Upper lobe of left lung (tissue), 6 donors: ENCODE data around the gene GP5. TPM values are rescaled to one million over a fixed set of nuclear protein-coding genes. Genes with fewer than 3 reads are reported as not detected.

Experiments used
- ATAC-seq, 2 donors: fragments of 200-7000 bp; cut with Tn5 transposase; one replicate each; pipeline ENCODE4 v1.9.1; 2022; ENCODE audit warnings: mild to moderate bottlenecking in 2 of 2, moderate library complexity in 2 of 2; ENCODE audit not compliant: low FRiP score in 2 of 2
- DNase-seq, 2 donors: peaks; one replicate each; pipeline ENCODE4 v3.0.0-alpha.2; 2019 to 2020
- H3K27ac ChIP-seq, 4 donors: fragments of 200-600 bp; sonication (generic); one replicate each; pipeline ENCODE4 v1.5.1; 2016 to 2019
- H3K27me3 ChIP-seq, 4 donors: fragments of 200-600 bp; sonication (generic); one replicate each; pipeline ENCODE4 v1.5.1; 2017 to 2019
- H3K36me3 ChIP-seq, 4 donors: fragments of 200-600 bp; sonication (generic); one replicate each; pipeline ENCODE4 v1.5.1; 2016 to 2019
- H3K4me1 ChIP-seq, 4 donors: fragments of 200-600 bp; sonication (generic); one replicate each; pipeline ENCODE4 v1.5.1; 2018 to 2019
- H3K4me3 ChIP-seq, 4 donors: fragments of 200-600 bp; sonication (generic); one replicate each; pipeline ENCODE4 v1.5.1; 2017 to 2019; ENCODE audit warnings: mild to moderate bottlenecking in 2 of 4, moderate library complexity in 1 of 4
- H3K9me3 ChIP-seq, 4 donors: fragments of 200-600 bp; sonication (generic); one replicate each; pipeline ENCODE4 v1.5.1; 2018 to 2019
- CTCF ChIP-seq, 6 experiments: fragments of 450-650 bp in 4 of 6; fragments of 200-600 bp in 2 of 6; sonication (generic) in 2 of 6; IDR thresholded peaks; one replicate each; pipeline ENCODE4 v1.5.1; 2016 to 2019; ENCODE audit warnings: antibody characterized with exemption in 6 of 6
- EP300 ChIP-seq, 4 donors: sonication (generic); formaldehyde crosslinking; IDR thresholded peaks; one replicate each; pipeline ENCODE4 v1.5.1; 2017; ENCODE audit warnings: antibody characterized with exemption in 4 of 4, control low read depth in 2 of 4
- POLR2A ChIP-seq, 4 donors: fragments of 450-650 bp; IDR thresholded peaks; one replicate each; pipeline ENCODE4 v1.5.1; 2016 to 2017; ENCODE audit warnings: antibody characterized with exemption in 4 of 4, mild to moderate bottlenecking in 2 of 4
- POLR2AphosphoS5 ChIP-seq, 2 donors: sonication (generic); formaldehyde crosslinking; IDR thresholded peaks; one replicate each; pipeline ENCODE4 v1.5.1; 2017; ENCODE audit warnings: antibody characterized with exemption in 2 of 2
- WGBS, 2 donors: methylation state at CpG; one replicate each; pipeline ENCODE4 v1.1.5; 2017 to 2018; 5-methylcytosine and 5-hydroxymethylcytosine counted together
- total RNA-seq, 6 donors: library from RNA; depleted of rRNA in 4 of 6; stranded (reverse); fragments of >200 nt in 4 of 6; gene quantifications; one replicate each; pipeline versions ENCODE4 v1.1.0 to v1.2.1, GENCODE V29; 2016 to 2021
- donor health status: DM: no; HTN: no; CAD: no; lungs with moderate emphysema.
- donor health status: DM: no; HTN: yes; CAD: no; lungs with severe emphysema.

The GP5 gene
- total RNA-seq, 6 donors from 2014 or later: 0.09 to 1.1 (median 0.20) TPM; not detected in 2

GRCh38 chr3:194377708-194378107 lies 21.4 kb downstream of the GP5 start:
- Histone ChIP-seq H3K9me3 (no peaks in the 10 kb centered on the region), H3K36me3 (no peaks in the 10 kb centered on the region), H3K4me3 (no peak overlapping the region), H3K4me1 (peaks cover 0 to 5% (median 0%) of the 10 kb centered on the region in 4 donors), H3K27me3 (no peaks in the 10 kb centered on the region), H3K27ac (no peak overlapping the region)
- 77 to 85% methylated on average over 1 of the region's 1 CpG for WGBS, 2 donors
- ATAC-seq: no peak
- TF ChIP-seq EP300 (IDR thresholded peaks at IDR 0.05): no peak
- TF ChIP-seq CTCF (IDR thresholded peaks at IDR 0.05): no peak
- TF ChIP-seq POLR2AphosphoS5 (IDR thresholded peaks at IDR 0.05): no peak
- TF ChIP-seq POLR2A (IDR thresholded peaks at IDR 0.05): no peak
- DNase-seq: no peak

- Histone ChIP-seq H3K27ac (no peak overlapping the region), H3K9me3 (no peaks in the 10 kb centered on the region), H3K27me3 (no peaks in the 10 kb centered on the region), H3K4me3 (no peak overlapping the region), H3K4me1 (peaks cover 0 to under 1% (median 0%) of the 10 kb centered on the region in 4 donors), H3K36me3 (no peaks in the 10 kb centered on the region)
- no peak for DNase-seq
- ATAC-seq: no peak
- TF ChIP-seq POLR2AphosphoS5 (IDR thresholded peaks at IDR 0.05) (no peak), EP300 (IDR thresholded peaks at IDR 0.05) (no peak), POLR2A (IDR thresholded peaks at IDR 0.05) (no peak), CTCF (IDR thresholded peaks at IDR 0.05) (no peak)
- 82 to 85% methylated on average over 10 of the region's 10 CpGs for WGBS, 2 donors
These were observed 22.9 kb downstream of the GP5 start for GRCh38 chr3:194376241-194376560.

GRCh38 chr3:194375473-194376240 lies 23.4 kb downstream of the GP5 start:
- ATAC-seq (no peak), DNase-seq (no peak)
- 55% methylated on average over 14 to 15 of the region's 15 CpGs for WGBS, 2 donors
- TF ChIP-seq POLR2AphosphoS5 (IDR thresholded peaks at IDR 0.05): no peak
- no peak for TF ChIP-seq POLR2A (IDR thresholded peaks at IDR 0.05)
- TF ChIP-seq CTCF (IDR thresholded peaks at IDR 0.05): no peak
- TF ChIP-seq EP300 (IDR thresholded peaks at IDR 0.05): no peak
- Histone ChIP-seq H3K27ac (no peak overlapping the region), H3K27me3 (no peaks in the 10 kb centered on the region), H3K9me3 (no peaks in the 10 kb centered on the region), H3K4me3 (no peak overlapping the region), H3K36me3 (no peaks in the 10 kb centered on the region), H3K4me1 (no peaks in the 10 kb centered on the region)

- WGBS, 2 donors: 76 to 90% methylated on average over 10 of the region's 10 CpGs
- H3K9me3 ChIP-seq: no peaks in the 10 kb centered on the region
- ATAC-seq: no peak
- no peak for TF ChIP-seq POLR2AphosphoS5 (IDR thresholded peaks at IDR 0.05)
- TF ChIP-seq POLR2A (IDR thresholded peaks at IDR 0.05): no peak
- no peak for TF ChIP-seq EP300 (IDR thresholded peaks at IDR 0.05)
- TF ChIP-seq CTCF (IDR thresholded peaks at IDR 0.05): no peak
- DNase-seq: no peak
- H3K4me1 ChIP-seq: no peaks in the 10 kb centered on the region
- H3K36me3 ChIP-seq: no peaks in the 10 kb centered on the region
- H3K4me3 ChIP-seq: no peak overlapping the region
- H3K27me3 ChIP-seq: no peaks in the 10 kb centered on the region
- H3K27ac ChIP-seq: no peak overlapping the region
These were observed 24.1 kb downstream of the GP5 start for GRCh38 chr3:194374935-194375334.

GRCh38 chr3:194373899-194374298 lies 25.2 kb downstream of the GP5 start:
- ATAC-seq: no peak
- TF ChIP-seq CTCF (IDR thresholded peaks at IDR 0.05) (no peak), POLR2AphosphoS5 (IDR thresholded peaks at IDR 0.05) (no peak), POLR2A (IDR thresholded peaks at IDR 0.05) (no peak), EP300 (IDR thresholded peaks at IDR 0.05) (no peak)
- 66% methylated on average over 8 of the region's 8 CpGs for WGBS, 2 donors
- H3K9me3 ChIP-seq: no peaks in the 10 kb centered on the region
- H3K36me3 ChIP-seq: no peaks in the 10 kb centered on the region
- DNase-seq: no peak
- peaks cover 0 to 4% (median 0%) of the 10 kb centered on the region in 4 donors for H3K27me3 ChIP-seq
- H3K4me3 ChIP-seq: no peak overlapping the region
- H3K4me1 ChIP-seq: peaks cover 0 to 7% (median 3%) of the 10 kb centered on the region in 4 donors
- H3K27ac ChIP-seq: no peak overlapping the region
